ENCODE measurements around the gene STK11IP.

STK11IP gene

GRCh38 chr2:219605607-219605954 lies 7.9 kb downstream of the STK11IP start:
- in situ Hi-C loops (cut with HindIII; ENCODE audit: low pct_unique_long_range_greater_than_20kb, low sequenced_read_pairs), result no loop called here
- DNase-seq (ENCODE audit: low read depth in 1 of 2, low spot score in 1 of 2), result no peak
- TF ChIP-seq JUND (IDR thresholded peaks at IDR 0.05; ENCODE audit: low read depth), result no peak

GRCh38 chr2:219607931-219608330 lies 10.3 kb downstream of the STK11IP start:
- in situ Hi-C loops (cut with HindIII; ENCODE audit: low pct_unique_long_range_greater_than_20kb, low sequenced_read_pairs), result no loop called here

GRCh38 chr2:219608399-219608964 lies 10.8 kb downstream of the STK11IP start:
- TF ChIP-seq JUND (IDR thresholded peaks at IDR 0.05; ENCODE audit: low read depth), result no peak
- in situ Hi-C loops (cut with HindIII; ENCODE audit: low pct_unique_long_range_greater_than_20kb, low sequenced_read_pairs), result no loop called here

More at GRCh38 chr2:219607931-219608330, 10.3 kb downstream of the STK11IP start:
- no peak for TF ChIP-seq JUND (IDR thresholded peaks at IDR 0.05; ENCODE audit: low read depth)
- DNase-seq (ENCODE audit: low read depth in 1 of 2, low spot score in 1 of 2), result no peak

GRCh38 chr2:219609149-219609750 lies 11.6 kb downstream of the STK11IP start:
- in situ Hi-C loops (cut with HindIII; ENCODE audit: low pct_unique_long_range_greater_than_20kb, low sequenced_read_pairs), result no loop called here
- no peak for DNase-seq (ENCODE audit: low read depth in 1 of 2, low spot score in 1 of 2)
- TF ChIP-seq JUND (IDR thresholded peaks at IDR 0.05; ENCODE audit: low read depth), result no peak

More at GRCh38 chr2:219608399-219608964, 10.8 kb downstream of the STK11IP start:
- no peak for DNase-seq (ENCODE audit: low read depth in 1 of 2, low spot score in 1 of 2)

- no peak for DNase-seq (ENCODE audit: low read depth in 1 of 2, low spot score in 1 of 2)
- in situ Hi-C loops (cut with HindIII; ENCODE audit: low pct_unique_long_range_greater_than_20kb, low sequenced_read_pairs), result no loop called here
- TF ChIP-seq JUND (IDR thresholded peaks at IDR 0.05; ENCODE audit: low read depth), result no peak
Measured at GRCh38 chr2:219611306-219611705, 13.6 kb downstream of the STK11IP start.

- in situ Hi-C loops (cut with HindIII; ENCODE audit: low pct_unique_long_range_greater_than_20kb, low sequenced_read_pairs), result no loop called here
- TF ChIP-seq JUND (IDR thresholded peaks at IDR 0.05; ENCODE audit: low read depth), result no peak
- DNase-seq (ENCODE audit: low read depth in 1 of 2, low spot score in 1 of 2), result no peak
Measured at GRCh38 chr2:219611866-219612576, 14.4 kb downstream of the STK11IP start.

GRCh38 chr2:219612577-219613286 lies 15.1 kb downstream of the STK11IP start:
- no peak for TF ChIP-seq JUND (IDR thresholded peaks at IDR 0.05; ENCODE audit: low read depth)
- in situ Hi-C loops (cut with HindIII; ENCODE audit: low pct_unique_long_range_greater_than_20kb, low sequenced_read_pairs), result no loop called here
- no peak for DNase-seq (ENCODE audit: low read depth in 1 of 2, low spot score in 1 of 2)

- in situ Hi-C loops (cut with HindIII; ENCODE audit: low pct_unique_long_range_greater_than_20kb, low sequenced_read_pairs), result no loop called here
- no peak for TF ChIP-seq JUND (IDR thresholded peaks at IDR 0.05; ENCODE audit: low read depth)
- DNase-seq (ENCODE audit: low read depth in 1 of 2, low spot score in 1 of 2), result no peak
Measured at GRCh38 chr2:219613461-219614070, 15.9 kb downstream of the STK11IP start.

- no peak for DNase-seq (ENCODE audit: low read depth in 1 of 2, low spot score in 1 of 2)
- in situ Hi-C loops (cut with HindIII; ENCODE audit: low pct_unique_long_range_greater_than_20kb, low sequenced_read_pairs), result no loop called here
- no peak for TF ChIP-seq JUND (IDR thresholded peaks at IDR 0.05; ENCODE audit: low read depth)
Measured at GRCh38 chr2:219614076-219614860, 16.6 kb downstream of the STK11IP start.

GRCh38 chr2:219615036-219615435 lies 17.4 kb downstream of the STK11IP start:
- TF ChIP-seq JUND (IDR thresholded peaks at IDR 0.05; ENCODE audit: low read depth), result no peak
- no peak for DNase-seq (ENCODE audit: low read depth in 1 of 2, low spot score in 1 of 2)
- in situ Hi-C loops (cut with HindIII; ENCODE audit: low pct_unique_long_range_greater_than_20kb, low sequenced_read_pairs), result no loop called here

GRCh38 chr2:219615894-219616293 lies 18.2 kb downstream of the STK11IP start:
- TF ChIP-seq JUND (IDR thresholded peaks at IDR 0.05; ENCODE audit: low read depth), result no peak
- in situ Hi-C loops (cut with HindIII; ENCODE audit: low pct_unique_long_range_greater_than_20kb, low sequenced_read_pairs), result no loop called here
- no peak for DNase-seq (ENCODE audit: low read depth in 1 of 2, low spot score in 1 of 2)

GRCh38 chr2:219616550-219616949 lies 18.9 kb downstream of the STK11IP start:
- DNase-seq (ENCODE audit: low read depth in 1 of 2, low spot score in 1 of 2), result no peak
- in situ Hi-C loops (cut with HindIII; ENCODE audit: low pct_unique_long_range_greater_than_20kb, low sequenced_read_pairs), result no loop called here
- no peak for TF ChIP-seq JUND (IDR thresholded peaks at IDR 0.05; ENCODE audit: low read depth)
